Ishikawa (cell line): ENCODE results near the gene CEP112.

Experiments used
- CEBPB ChIP-seq: IDR thresholded peaks from 2 replicates; pipeline ENCODE4 v1.6.1; 2012
- EGR1 ChIP-seq: IDR thresholded peaks from 2 replicates; pipeline ENCODE4 v1.6.1; 2012
- EP300 ChIP-seq: IDR thresholded peaks from 2 replicates; pipeline ENCODE4 v1.6.1; 2012; ENCODE audit warnings: borderline replicate concordance
- NFIC ChIP-seq: IDR thresholded peaks from 2 replicates; pipeline ENCODE4 v1.6.1; 2012
- REST ChIP-seq: IDR thresholded peaks from 2 replicates; pipeline ENCODE4 v1.6.1; 2012; ENCODE audit warnings: low read depth, mild to moderate bottlenecking
- TAF1 ChIP-seq: IDR thresholded peaks from 2 replicates; pipeline ENCODE4 v1.6.1; 2012; ENCODE audit warnings: low read depth, mild to moderate bottlenecking
- TCF12 ChIP-seq: IDR thresholded peaks from 2 replicates; pipeline ENCODE4 v1.6.1; 2012; ENCODE audit warnings: low read depth

GRCh38 chr17:66184392-66184791 lies 7.5 kb downstream of the CEP112 start:
- TF ChIP-seq TAF1 (no peak), CEBPB (no peak), NFIC (no peak), EP300 (no peak), TCF12 (no peak), EGR1 (no peak), REST (no peak)
